KOPT-K1 (cell line): ENCODE results near the gene PTK7.

Source experiments
- H3K27ac ChIP-seq: fragments of 200-600 bp; sonication (generic); 2 replicates; pipeline ENCODE4 v1.5.1; 2016; ENCODE audit warnings: antibody characterized with exemption, mild to moderate bottlenecking, low read depth, low read length; ENCODE audit not compliant: poor library complexity, severe bottlenecking
- H3K36me3 ChIP-seq: fragments of 200-600 bp; sonication (generic); 2 replicates; pipeline ENCODE4 v1.5.1; 2017; ENCODE audit warnings: antibody characterized with exemption, mild to moderate bottlenecking, low read length, moderate library complexity; ENCODE audit not compliant: insufficient read depth
- H3K9me3 ChIP-seq: fragments of 200-600 bp; sonication (generic); 2 replicates; pipeline ENCODE4 v1.5.1; 2017; ENCODE audit warnings: antibody characterized with exemption, low read length, mild to moderate bottlenecking; ENCODE audit not compliant: insufficient read depth, poor library complexity, severe bottlenecking

Gene PTK7

GRCh38 chr6:43181621-43181941 lies 105.5 kb downstream of the PTK7 start:
- Histone ChIP-seq H3K36me3 (peaks cover 51% of the 10 kb centered on the region), H3K27ac (peak overlapping the region; percentile 59), H3K9me3 (no peaks in the 10 kb centered on the region)

- Histone ChIP-seq H3K27ac (peak within 1 kb of the TSS; percentile 59), H3K9me3 (no peaks in the 10 kb centered on the region), H3K36me3 (peaks cover 51% of the 10 kb centered on the region)
Observed at GRCh38 chr6:43181942-43182860, 106.1 kb downstream of the PTK7 start, which contains the start of gene CUL9. TSS of gene CUL9 (plus strand) at chr6:43182196. CDS start at chr6:43184311, 2,115 bp downstream.

GRCh38 chr6:43183441-43183840 lies 107.3 kb downstream of the PTK7 start:
- Histone ChIP-seq H3K9me3 (no peaks in the 10 kb centered on the region), H3K36me3 (peaks cover 51% of the 10 kb centered on the region), H3K27ac (no peak overlapping the region)

GRCh38 chr6:43184268-43184985 lies 108.3 kb downstream of the PTK7 start:
- Histone ChIP-seq H3K9me3 (no peaks in the 10 kb centered on the region), H3K27ac (peak overlapping the region; percentile 41), H3K36me3 (peaks cover 47% of the 10 kb centered on the region)

- Histone ChIP-seq H3K27ac (peak overlapping the region; percentile 41), H3K9me3 (no peaks in the 10 kb centered on the region), H3K36me3 (peaks cover 54% of the 10 kb centered on the region)
Observed at GRCh38 chr6:43185391-43185985, 109.4 kb downstream of the PTK7 start.

- Histone ChIP-seq H3K36me3 (peaks cover 58% of the 10 kb centered on the region), H3K9me3 (no peaks in the 10 kb centered on the region), H3K27ac (peak overlapping the region; percentile 41)
Observed at GRCh38 chr6:43186019-43186418, 109.9 kb downstream of the PTK7 start.

- no peaks in the 10 kb centered on the region for H3K9me3 ChIP-seq
- no peak overlapping the region for H3K27ac ChIP-seq
- peaks cover 58% of the 10 kb centered on the region for H3K36me3 ChIP-seq
Observed at GRCh38 chr6:43186706-43187105, 110.6 kb downstream of the PTK7 start.

- Histone ChIP-seq H3K36me3 (peaks cover 67% of the 10 kb centered on the region), H3K9me3 (no peaks in the 10 kb centered on the region), H3K27ac (no peak overlapping the region)
Observed at GRCh38 chr6:43187821-43188220, 111.7 kb downstream of the PTK7 start.

GRCh38 chr6:43188426-43188825 lies 112.3 kb downstream of the PTK7 start:
- Histone ChIP-seq H3K36me3 (peaks cover 73% of the 10 kb centered on the region), H3K27ac (no peak overlapping the region), H3K9me3 (no peaks in the 10 kb centered on the region)

GRCh38 chr6:43189776-43190304 lies 113.7 kb downstream of the PTK7 start:
- H3K36me3 ChIP-seq, result peaks cover 75% of the 10 kb centered on the region
- no peak overlapping the region for H3K27ac ChIP-seq

GRCh38 chr6:43192911-43193310 lies 116.8 kb downstream of the PTK7 start:
- no peak overlapping the region for H3K27ac ChIP-seq
- H3K9me3 ChIP-seq, result no peaks in the 10 kb centered on the region
- peaks cover 81% of the 10 kb centered on the region for H3K36me3 ChIP-seq

More at GRCh38 chr6:43189776-43190304, 113.7 kb downstream of the PTK7 start:
- no peaks in the 10 kb centered on the region for H3K9me3 ChIP-seq

- peaks cover 78% of the 10 kb centered on the region for H3K36me3 ChIP-seq
Observed at GRCh38 chr6:43193929-43194328, 117.8 kb downstream of the PTK7 start.

GRCh38 chr6:43196337-43196736 lies 120.2 kb downstream of the PTK7 start:
- Histone ChIP-seq H3K27ac (no peak overlapping the region), H3K9me3 (no peaks in the 10 kb centered on the region), H3K36me3 (peaks cover 86% of the 10 kb centered on the region)

More at GRCh38 chr6:43193929-43194328, 117.8 kb downstream of the PTK7 start:
- no peak overlapping the region for H3K27ac ChIP-seq
- H3K9me3 ChIP-seq, result no peaks in the 10 kb centered on the region

GRCh38 chr6:43199912-43200311 lies 123.8 kb downstream of the PTK7 start:
- Histone ChIP-seq H3K36me3 (peaks cover 81% of the 10 kb centered on the region), H3K27ac (no peak overlapping the region), H3K9me3 (no peaks in the 10 kb centered on the region)

GRCh38 chr6:43200541-43200940 lies 124.4 kb downstream of the PTK7 start:
- Histone ChIP-seq H3K36me3 (peaks cover 81% of the 10 kb centered on the region), H3K9me3 (no peaks in the 10 kb centered on the region), H3K27ac (no peak overlapping the region)
